Neural cell (in vitro differentiated cells): ENCODE results near the gene EOGT. TPM values are rescaled to one million over a fixed set of nuclear protein-coding genes. Genes with fewer than 3 reads are reported as not detected.

Experiments used
- H2AFZ ChIP-seq: fragments of 200-600, 300-800 bp; sonication (generic), shearing (Covaris generic); 2 replicates; pipeline ENCODE4 v1.6.0; 2014; ENCODE audit warnings: low read depth, mild to moderate bottlenecking, antibody characterized with exemption, low read length, moderate library complexity
- H3F3A ChIP-seq: fragments of 200-600 bp; shearing (Covaris generic); 2 replicates; pipeline ENCODE4 v1.6.1; 2016; ENCODE audit warnings: mild to moderate bottlenecking, moderate library complexity, mixed read lengths, antibody characterized with exemption, low read length; ENCODE audit not compliant: insufficient read depth, poor library complexity, severe bottlenecking
- H3K27ac ChIP-seq: fragments of 200-600, 300-800 bp; sonication (generic), shearing (Covaris generic); 2 replicates; pipeline ENCODE4 v1.5.1; 2014; ENCODE audit warnings: mild to moderate bottlenecking, low read length, moderate library complexity
- H3K27me3 ChIP-seq: fragments of 300-800, 200-600 bp; sonication (generic), shearing (Covaris generic); 2 replicates; pipeline ENCODE4 v1.6.0; 2014; ENCODE audit warnings: mild to moderate bottlenecking, low read depth, low read length, moderate library complexity; ENCODE audit not compliant: insufficient read depth
- H3K36me3 ChIP-seq: fragments of 300-800, 200-600 bp; sonication (generic), shearing (Covaris generic); 2 replicates; pipeline ENCODE4 v1.5.1; 2014; ENCODE audit warnings: mild to moderate bottlenecking, antibody characterized with exemption, low read length, moderate library complexity; ENCODE audit not compliant: insufficient read depth
- H3K4me2 ChIP-seq: fragments of 300-800, 200-600 bp; sonication (generic), shearing (Covaris generic); 2 replicates; pipeline ENCODE4 v1.6.0; 2014; ENCODE audit warnings: mild to moderate bottlenecking, low read length
- H3K4me3 ChIP-seq: fragments of 300-800, 200-600 bp; sonication (generic), shearing (Covaris generic); 2 replicates; pipeline ENCODE4 v1.5.1; 2014; ENCODE audit warnings: mild to moderate bottlenecking, low read length, moderate library complexity
- H3K79me2 ChIP-seq: fragments of 200-600 bp; shearing (Covaris generic); replicated peaks from 2 replicates; pipeline ENCODE4 v1.6.0; 2014; ENCODE audit warnings: mild to moderate bottlenecking, low read length, moderate library complexity; ENCODE audit not compliant: insufficient read depth
- H3K9ac ChIP-seq: fragments of 300-800, 200-600 bp; sonication (generic), shearing (Covaris generic); 2 replicates; pipeline ENCODE4 v1.6.1; 2016; ENCODE audit warnings: mild to moderate bottlenecking, low read length, mixed read lengths
- H3K9me2 ChIP-seq: fragments of 200-600 bp; shearing (Covaris generic); 2 replicates; pipeline ENCODE4 v1.6.1; 2016; ENCODE audit warnings: mild to moderate bottlenecking, low read length, mixed read lengths; ENCODE audit not compliant: insufficient read depth
- H3K9me3 ChIP-seq: fragments of 200-600, 300-800 bp; sonication (generic), shearing (Covaris generic); 2 replicates; pipeline ENCODE4 v1.6.1; 2016; ENCODE audit warnings: mild to moderate bottlenecking, mixed run types, low read length, moderate library complexity, mixed read lengths
- H4K20me1 ChIP-seq: fragments of 200-600 bp; shearing (Covaris generic); 2 replicates; pipeline ENCODE4 v1.6.1; 2016; ENCODE audit warnings: mild to moderate bottlenecking, mixed run types; ENCODE audit not compliant: insufficient read depth
- EP300 ChIP-seq: fragments of 450-650 bp; conservative IDR thresholded peaks from 2 replicates; pipeline ENCODE4 v1.6.1; 2014; ENCODE audit warnings: antibody characterized with exemption, mild to moderate bottlenecking, moderate library complexity; ENCODE audit not compliant: poor library complexity, severe bottlenecking
- EZH2 ChIP-seq: fragments of 200-600, 300-800 bp; shearing (Covaris generic), sonication (generic); IDR thresholded peaks from 2 replicates; pipeline ENCODE4 v1.6.1; 2014; ENCODE audit warnings: antibody characterized with exemption, low read length, borderline replicate concordance, mild to moderate bottlenecking; ENCODE audit not compliant: insufficient read depth, poor library complexity, severe bottlenecking
- MXI1 ChIP-seq: fragments of 450-650 bp; conservative IDR thresholded peaks from 2 replicates; pipeline ENCODE4 v1.6.1; 2014; ENCODE audit warnings: antibody characterized with exemption, mild to moderate bottlenecking; ENCODE audit not compliant: poor library complexity, severe bottlenecking
- POLR2AphosphoS5 ChIP-seq: IDR thresholded peaks from 2 replicates; pipeline ENCODE4 v1.6.1; 2012
- RAD21 ChIP-seq: fragments of 450-650 bp; conservative IDR thresholded peaks from 2 replicates; pipeline ENCODE4 v1.6.1; 2014; ENCODE audit warnings: antibody characterized with exemption, mild to moderate bottlenecking, moderate library complexity
- SMC3 ChIP-seq: fragments of 450-650 bp; conservative IDR thresholded peaks from 2 replicates; pipeline ENCODE4 v1.6.1; 2014; ENCODE audit warnings: antibody characterized with exemption, mild to moderate bottlenecking, moderate library complexity; ENCODE audit not compliant: poor library complexity
- TAF1 ChIP-seq: IDR thresholded peaks from 2 replicates; pipeline ENCODE4 v1.6.1; 2012; ENCODE audit warnings: low read depth
- polyA plus RNA-seq: library from polyadenylated mRNA; depleted of rRNA; stranded (reverse); fragments of >200 nt; gene quantifications from 2 replicates; pipeline ENCODE4 v1.2.3, GENCODE V29; 2014
- TF ChIP-seq, protein P1 (sequence below): IDR thresholded peaks from 2 replicates; pipeline ENCODE4 v1.6.1; 2012; ENCODE audit warnings: borderline replicate concordance
- TF ChIP-seq, protein P2 (sequence below): fragments of 450-650 bp; IDR thresholded peaks from 2 replicates; pipeline ENCODE4 v1.5.1; 2014; ENCODE audit warnings: antibody characterized with exemption, mild to moderate bottlenecking, moderate library complexity; ENCODE audit not compliant: poor library complexity, severe bottlenecking

EOGT gene
- polyA plus RNA-seq, 1 donor from 2014 or later, result 3.2 TPM

DNA sequence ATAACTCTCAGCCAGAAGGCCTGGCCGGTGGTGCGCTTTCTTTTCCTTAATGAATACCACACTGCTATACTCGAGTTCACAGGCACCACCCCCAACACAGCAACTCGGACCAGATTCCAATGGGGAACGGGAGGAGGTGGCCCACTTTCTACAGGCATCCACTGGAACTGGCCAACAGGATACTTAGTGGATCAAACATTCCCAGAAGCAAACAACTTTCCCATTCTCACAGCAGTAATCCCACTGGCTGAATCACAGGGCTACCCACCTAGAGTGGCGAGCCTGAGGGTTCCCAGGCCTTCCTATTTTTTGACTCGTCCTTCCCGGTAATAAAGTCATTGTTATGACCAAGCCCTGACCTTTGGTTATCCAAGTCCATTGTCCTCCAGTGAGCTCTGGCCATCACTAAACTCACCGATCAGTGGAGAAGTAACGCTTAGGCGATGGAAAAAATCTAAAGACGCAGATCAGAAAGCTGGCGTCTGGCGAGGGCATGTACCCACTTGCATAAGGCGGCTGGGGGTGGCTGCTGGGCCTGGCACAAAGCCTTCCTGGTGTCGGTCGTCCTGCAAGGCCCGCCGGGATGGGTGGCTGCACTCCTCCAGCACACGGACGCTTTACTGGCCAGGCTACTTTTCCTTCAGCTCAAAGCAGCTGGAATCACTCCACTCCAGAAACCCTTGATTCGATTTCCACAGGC, 1.2 kb downstream of the EOGT start:
- H3K4me2 ChIP-seq, result no peak overlapping the region
- H3K36me3 ChIP-seq, result no peaks in the 10 kb centered on the region
- H2AFZ ChIP-seq, result no peak overlapping the region
- no peak overlapping the region for H3K27ac ChIP-seq
- no peak overlapping the region for H3K9ac ChIP-seq
- H3K9me2 ChIP-seq, result no peaks in the 10 kb centered on the region
- H3K4me3 ChIP-seq, result peak overlapping the region; percentile 90
- TF ChIP-seq MXI1, result no peak
- TF ChIP-seq EZH2, result no peak
- TF ChIP-seq, protein P1, sequence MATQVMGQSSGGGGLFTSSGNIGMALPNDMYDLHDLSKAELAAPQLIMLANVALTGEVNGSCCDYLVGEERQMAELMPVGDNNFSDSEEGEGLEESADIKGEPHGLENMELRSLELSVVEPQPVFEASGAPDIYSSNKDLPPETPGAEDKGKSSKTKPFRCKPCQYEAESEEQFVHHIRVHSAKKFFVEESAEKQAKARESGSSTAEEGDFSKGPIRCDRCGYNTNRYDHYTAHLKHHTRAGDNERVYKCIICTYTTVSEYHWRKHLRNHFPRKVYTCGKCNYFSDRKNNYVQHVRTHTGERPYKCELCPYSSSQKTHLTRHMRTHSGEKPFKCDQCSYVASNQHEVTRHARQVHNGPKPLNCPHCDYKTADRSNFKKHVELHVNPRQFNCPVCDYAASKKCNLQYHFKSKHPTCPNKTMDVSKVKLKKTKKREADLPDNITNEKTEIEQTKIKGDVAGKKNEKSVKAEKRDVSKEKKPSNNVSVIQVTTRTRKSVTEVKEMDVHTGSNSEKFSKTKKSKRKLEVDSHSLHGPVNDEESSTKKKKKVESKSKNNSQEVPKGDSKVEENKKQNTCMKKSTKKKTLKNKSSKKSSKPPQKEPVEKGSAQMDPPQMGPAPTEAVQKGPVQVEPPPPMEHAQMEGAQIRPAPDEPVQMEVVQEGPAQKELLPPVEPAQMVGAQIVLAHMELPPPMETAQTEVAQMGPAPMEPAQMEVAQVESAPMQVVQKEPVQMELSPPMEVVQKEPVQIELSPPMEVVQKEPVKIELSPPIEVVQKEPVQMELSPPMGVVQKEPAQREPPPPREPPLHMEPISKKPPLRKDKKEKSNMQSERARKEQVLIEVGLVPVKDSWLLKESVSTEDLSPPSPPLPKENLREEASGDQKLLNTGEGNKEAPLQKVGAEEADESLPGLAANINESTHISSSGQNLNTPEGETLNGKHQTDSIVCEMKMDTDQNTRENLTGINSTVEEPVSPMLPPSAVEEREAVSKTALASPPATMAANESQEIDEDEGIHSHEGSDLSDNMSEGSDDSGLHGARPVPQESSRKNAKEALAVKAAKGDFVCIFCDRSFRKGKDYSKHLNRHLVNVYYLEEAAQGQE, result no peak
- TF ChIP-seq TAF1, result no peak
- no peak for TF ChIP-seq SMC3
- no peak for TF ChIP-seq RAD21
- TF ChIP-seq EP300, result no peak
- TF ChIP-seq, protein P2, sequence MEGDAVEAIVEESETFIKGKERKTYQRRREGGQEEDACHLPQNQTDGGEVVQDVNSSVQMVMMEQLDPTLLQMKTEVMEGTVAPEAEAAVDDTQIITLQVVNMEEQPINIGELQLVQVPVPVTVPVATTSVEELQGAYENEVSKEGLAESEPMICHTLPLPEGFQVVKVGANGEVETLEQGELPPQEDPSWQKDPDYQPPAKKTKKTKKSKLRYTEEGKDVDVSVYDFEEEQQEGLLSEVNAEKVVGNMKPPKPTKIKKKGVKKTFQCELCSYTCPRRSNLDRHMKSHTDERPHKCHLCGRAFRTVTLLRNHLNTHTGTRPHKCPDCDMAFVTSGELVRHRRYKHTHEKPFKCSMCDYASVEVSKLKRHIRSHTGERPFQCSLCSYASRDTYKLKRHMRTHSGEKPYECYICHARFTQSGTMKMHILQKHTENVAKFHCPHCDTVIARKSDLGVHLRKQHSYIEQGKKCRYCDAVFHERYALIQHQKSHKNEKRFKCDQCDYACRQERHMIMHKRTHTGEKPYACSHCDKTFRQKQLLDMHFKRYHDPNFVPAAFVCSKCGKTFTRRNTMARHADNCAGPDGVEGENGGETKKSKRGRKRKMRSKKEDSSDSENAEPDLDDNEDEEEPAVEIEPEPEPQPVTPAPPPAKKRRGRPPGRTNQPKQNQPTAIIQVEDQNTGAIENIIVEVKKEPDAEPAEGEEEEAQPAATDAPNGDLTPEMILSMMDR, result no peak
- H3K79me2 ChIP-seq, result no peaks in the 10 kb centered on the region
- H3F3A ChIP-seq, result no peaks in the 10 kb centered on the region
- H4K20me1 ChIP-seq, result no peaks in the 10 kb centered on the region
- no peaks in the 10 kb centered on the region for H3K9me3 ChIP-seq
- peaks cover 30% of the 10 kb centered on the region for H3K27me3 ChIP-seq

DNA sequence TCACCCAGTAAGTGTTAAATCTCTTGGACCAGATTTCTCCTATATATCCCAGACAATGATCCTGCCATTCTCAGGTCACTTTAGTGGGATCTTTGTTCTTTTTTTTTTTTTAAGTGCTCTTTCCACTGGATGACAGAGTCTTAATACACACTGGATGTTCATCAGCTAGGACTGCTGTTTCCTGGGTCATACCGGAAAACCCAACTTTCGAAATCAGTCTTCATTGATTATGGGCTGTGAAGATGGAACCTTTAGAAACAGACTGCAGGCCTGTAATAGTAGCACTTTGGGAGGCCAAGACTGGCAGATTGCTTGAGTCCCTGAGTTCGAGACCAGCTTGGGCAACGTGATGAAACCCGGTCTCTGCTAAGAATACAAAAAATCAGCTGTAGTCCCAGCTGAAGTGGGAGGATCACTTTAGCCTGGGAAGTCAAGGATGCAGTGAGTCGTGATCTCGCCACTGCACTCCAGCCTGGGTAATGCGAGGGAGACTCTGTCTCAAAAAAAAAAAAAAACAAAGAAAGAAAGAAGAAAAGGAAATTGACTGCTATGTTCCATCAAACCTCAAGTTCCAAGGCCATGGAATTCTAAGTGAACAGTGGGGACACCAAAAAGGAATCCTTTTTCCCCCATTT, 2.3 kb downstream of the EOGT start:
- Histone ChIP-seq H3K4me3 (no peak overlapping the region), H3K9me3 (no peaks in the 10 kb centered on the region), H3K27ac (no peak overlapping the region), H4K20me1 (no peaks in the 10 kb centered on the region), H3F3A (no peaks in the 10 kb centered on the region), H3K9me2 (no peaks in the 10 kb centered on the region), H3K79me2 (no peaks in the 10 kb centered on the region), H2AFZ (no peak overlapping the region), H3K27me3 (peaks cover 30% of the 10 kb centered on the region), H3K36me3 (no peaks in the 10 kb centered on the region), H3K4me2 (no peak overlapping the region), H3K9ac (no peak overlapping the region)
- TF ChIP-seq, protein P1, result no peak
- no peak for TF ChIP-seq SMC3
- no peak for TF ChIP-seq POLR2AphosphoS5
- TF ChIP-seq TAF1, result no peak
- TF ChIP-seq EZH2, result no peak
- no peak for TF ChIP-seq MXI1
- TF ChIP-seq, protein P2, result no peak
- no peak for TF ChIP-seq EP300
- no peak for TF ChIP-seq RAD21
